Colonic mucosa (tissue), 4 donors: ENCODE data around the gene STING1. TPM values are rescaled to one million over a fixed set of nuclear protein-coding genes. Genes with fewer than 3 reads are reported as not detected.
"Not testable (repeated sequence)": the region's sequence is repeated elsewhere in the genome, so short reads cannot be mapped to it uniquely, and the experiment has no call there.

Source experiments
- DNase-seq: peaks from one replicate; pipeline ENCODE4 v3.0.0-alpha.2; 2020
- H3K27ac ChIP-seq: fragments of 200-600 bp; one replicate; pipeline ENCODE4 v1.8.0; 2021
- H3K27me3 ChIP-seq: fragments of 200-600 bp; one replicate; pipeline ENCODE4 v1.8.0; 2021
- H3K36me3 ChIP-seq: fragments of 200-600 bp; one replicate; pipeline ENCODE4 v1.8.0; 2021
- H3K4me1 ChIP-seq: fragments of 200-600 bp; one replicate; pipeline ENCODE4 v1.8.0; 2021; ENCODE audit warnings: mild to moderate bottlenecking
- H3K4me3 ChIP-seq: fragments of 200-600 bp; one replicate; pipeline ENCODE4 v1.8.0; 2021
- H3K9ac ChIP-seq, 2 donors: one replicate each; pipeline ENCODE4 v1.7.0; 2013; ENCODE audit warnings: control low read depth in 2 of 2, low read depth in 2 of 2, low read length in 2 of 2
- H3K9me3 ChIP-seq: fragments of 200-600 bp; one replicate; pipeline ENCODE4 v1.8.0; 2021
- CTCF ChIP-seq: fragments of 200-600 bp; IDR thresholded peaks from one replicate; pipeline ENCODE4 v1.8.0; 2022; ENCODE audit warnings: antibody characterized with exemption, mild to moderate bottlenecking
- intact Hi-C: fragments of 100-400 bp; cut with DNase I; formaldehyde crosslinking; loops from one replicate; pipeline ENCODE4 v1.14.1; 2022
- total RNA-seq, 2 donors: library from RNA; stranded (reverse); fragmentation: NEBNext Ultra II Directional in 1 of 2; extraction: Animal tissue kit (Norgen Biotek cat#: 25700) in 1 of 2; gene quantifications; one replicate each; pipeline ENCODE4 v1.2.1, GENCODE V29; 2021
- donor health status: healthy.
- donor health status: DM: no; HTN: no; CAD: no.
- donor health status: DM: no; HTN: no; CAD: no.

Gene STING1
- total RNA-seq, 2 donors from 2014 or later = 49.0 to 49.2 TPM

GRCh38 chr5:139446956-139447779, 35.4 kb downstream of the STING1 start:
- Histone ChIP-seq H3K4me3 (no peak overlapping the region), H3K9ac (peak overlapping the region in 1 of 2 donors; percentile 12), H3K9me3 (no peaks in the 10 kb centered on the region), H3K36me3 (no peaks in the 10 kb centered on the region), H3K27me3 (no peaks in the 10 kb centered on the region), H3K27ac (no peak overlapping the region), H3K4me1 (no peaks in the 10 kb centered on the region)
- DNase-seq = no peak
- no peak for TF ChIP-seq CTCF
- intact Hi-C loops = no loop called here

- Histone ChIP-seq H3K36me3 (no peaks in the 10 kb centered on the region), H3K27me3 (no peaks in the 10 kb centered on the region), H3K4me1 (no peaks in the 10 kb centered on the region), H3K9ac (no peak overlapping the region), H3K4me3 (no peak overlapping the region), H3K9me3 (no peaks in the 10 kb centered on the region), H3K27ac (no peak overlapping the region)
- DNase-seq = no peak
- TF ChIP-seq CTCF = no peak
- intact Hi-C loops = no loop called here
Measured at GRCh38 chr5:139445325-139446170, 37.0 kb downstream of the STING1 start.

GRCh38 chr5:139443831-139444453, 38.6 kb downstream of the STING1 start:
- Histone ChIP-seq H3K4me3 (no peak overlapping the region), H3K27ac (no peak overlapping the region), H3K36me3 (no peaks in the 10 kb centered on the region), H3K9ac (no peak overlapping the region), H3K9me3 (no peaks in the 10 kb centered on the region), H3K4me1 (no peaks in the 10 kb centered on the region), H3K27me3 (no peaks in the 10 kb centered on the region)
- no peak for DNase-seq
- TF ChIP-seq CTCF = no peak
- intact Hi-C loops = no loop called here

- H3K4me3 ChIP-seq, H3K36me3 ChIP-seq, H3K27ac ChIP-seq, DNase-seq, H3K9me3 ChIP-seq, H3K4me1 ChIP-seq, H3K9ac ChIP-seq, H3K27me3 ChIP-seq, intact Hi-C loops: not testable (repeated sequence)
Measured at GRCh38 chr5:139440416-139440815, 42.1 kb downstream of the STING1 start.

GRCh38 chr5:139439013-139439903, 43.3 kb downstream of the STING1 start, which contains the start of gene DNAJC18:
Gene DNAJC18 (minus strand): TSS chr5:139439525. CDS start chr5:139439445, 80 bp downstream.
- TF ChIP-seq CTCF = no peak
- Histone ChIP-seq H3K9me3 (no peaks in the 10 kb centered on the region), H3K9ac (peak within 1 kb of the TSS; percentile 81 to 88), H3K27me3 (no peaks in the 10 kb centered on the region), H3K27ac (peak within 1 kb of the TSS; percentile 92), H3K4me1 (no peaks in the 10 kb centered on the region), H3K4me3 (peak within 1 kb of the TSS; percentile 87), H3K36me3 (no peaks in the 10 kb centered on the region)
- intact Hi-C loops = no loop called here
- peak; percentile 95 for DNase-seq
